Muscle of leg (tissue), 11 donors: ENCODE results near the gene C1R. TPM values are rescaled to one million over a fixed set of nuclear protein-coding genes. Genes with fewer than 3 reads are reported as not detected.

Experiments used
- DNase-seq: peaks from one replicate; pipeline ENCODE4 v3.0.0; 2013
- H3K27ac ChIP-seq: one replicate; pipeline ENCODE4 v1.5.1; 2013; ENCODE audit warnings: mild to moderate bottlenecking, low read length, control low read depth
- H3K27me3 ChIP-seq: one replicate; pipeline ENCODE4 v1.6.1; 2013; ENCODE audit warnings: low read length; ENCODE audit not compliant: control insufficient read depth, insufficient read depth
- H3K36me3 ChIP-seq: one replicate; pipeline ENCODE4 v1.6.1; 2013; ENCODE audit warnings: low read length; ENCODE audit not compliant: control insufficient read depth, insufficient read depth
- H3K4me1 ChIP-seq: one replicate; pipeline ENCODE4 v1.6.1; 2013; ENCODE audit warnings: low read length; ENCODE audit not compliant: control insufficient read depth, insufficient read depth
- H3K4me3 ChIP-seq: one replicate; pipeline ENCODE4 v1.5.1; 2013; ENCODE audit warnings: low read length, control low read depth
- H3K9me3 ChIP-seq: replicated peaks from 2 replicates; pipeline ENCODE4 v1.6.1; 2013; ENCODE audit warnings: low read depth, low read length; ENCODE audit not compliant: control insufficient read depth
- WGBS: methylation state at CpG from one replicate; pipeline ENCODE4 v1.1.5; 2013; ENCODE audit warnings: missing lambda C conversion rate; ENCODE audit not compliant: insufficient coverage; 5-methylcytosine and 5-hydroxymethylcytosine counted together
- polyA plus RNA-seq, 8 donors: library from polyadenylated mRNA; unstranded; fragments of 120-200 nt; gene quantifications; one replicate each; pipeline versions ENCODE4 v1.2.1 to v1.2.3, GENCODE V29; 2013; ENCODE audit warnings: inconsistent platforms in 1 of 8, low replicate concordance in 1 of 8; ENCODE audit not compliant: insufficient read length in 8 of 8, insufficient read depth in 1 of 8
- total RNA-seq: library from RNA; stranded (reverse); fragments of 120-200 nt; gene quantifications from one replicate; pipeline ENCODE4 v1.2.4, GENCODE V29; 2013

C1R gene
- total and polyA plus RNA-seq, 9 donors, result 75.0 to 105 (median 95.6) TPM

GRCh38 chr12:7073946-7074345 lies 18.3 kb downstream of the C1R start:
- peaks cover 2% of the 10 kb centered on the region for H3K36me3 ChIP-seq
- no peak overlapping the region for H3K4me3 ChIP-seq
- WGBS, result no CpG with 5 or more reads among the region's 1 CpG
- no peak overlapping the region for H3K27ac ChIP-seq
- H3K27me3 ChIP-seq, result no peaks in the 10 kb centered on the region
- H3K9me3 ChIP-seq, result no peaks in the 10 kb centered on the region
- peak; percentile 45 for DNase-seq
- no peaks in the 10 kb centered on the region for H3K4me1 ChIP-seq

- WGBS, result 88% methylated on average over 6 of the region's 6 CpGs
Measured at GRCh38 chr12:7072554-7072953, 19.7 kb downstream of the C1R start.

GRCh38 chr12:7072035-7072434 lies 20.2 kb downstream of the C1R start:
- no peaks in the 10 kb centered on the region for H3K27me3 ChIP-seq
- peaks cover 10% of the 10 kb centered on the region for H3K36me3 ChIP-seq
- H3K4me1 ChIP-seq, result no peaks in the 10 kb centered on the region
- no peak for DNase-seq
- no peak overlapping the region for H3K27ac ChIP-seq
- WGBS, result 79% methylated on average over 4 of the region's 6 CpGs
- H3K4me3 ChIP-seq, result no peak overlapping the region
- no peaks in the 10 kb centered on the region for H3K9me3 ChIP-seq

More at GRCh38 chr12:7072554-7072953, 19.7 kb downstream of the C1R start:
- Histone ChIP-seq H3K27me3 (no peaks in the 10 kb centered on the region), H3K36me3 (peaks cover 6% of the 10 kb centered on the region), H3K4me1 (no peaks in the 10 kb centered on the region), H3K27ac (no peak overlapping the region), H3K4me3 (no peak overlapping the region), H3K9me3 (no peaks in the 10 kb centered on the region)
- DNase-seq, result no peak

- Histone ChIP-seq H3K4me1 (no peaks in the 10 kb centered on the region), H3K9me3 (no peaks in the 10 kb centered on the region), H3K27me3 (no peaks in the 10 kb centered on the region), H3K4me3 (no peak overlapping the region), H3K36me3 (peaks cover 18% of the 10 kb centered on the region), H3K27ac (no peak overlapping the region)
- DNase-seq, result no peak
- 85% methylated on average over 6 of the region's 6 CpGs for WGBS
Measured at GRCh38 chr12:7069386-7069785, 22.9 kb downstream of the C1R start.

- Histone ChIP-seq H3K4me3 (no peak overlapping the region), H3K27ac (no peak overlapping the region), H3K36me3 (peaks cover 18% of the 10 kb centered on the region), H3K27me3 (no peaks in the 10 kb centered on the region), H3K9me3 (no peaks in the 10 kb centered on the region), H3K4me1 (no peaks in the 10 kb centered on the region)
- DNase-seq, result no peak
- 90% methylated on average over 2 of the region's 2 CpGs for WGBS
Measured at GRCh38 chr12:7068994-7069346, 23.3 kb downstream of the C1R start.

- H3K9me3 ChIP-seq, result no peaks in the 10 kb centered on the region
- no peak overlapping the region for H3K4me3 ChIP-seq
- DNase-seq, result no peak
- no peaks in the 10 kb centered on the region for H3K27me3 ChIP-seq
- peaks cover 18% of the 10 kb centered on the region for H3K36me3 ChIP-seq
- H3K4me1 ChIP-seq, result no peaks in the 10 kb centered on the region
- WGBS, result 67% methylated on average over 11 of the region's 11 CpGs
- H3K27ac ChIP-seq, result peak overlapping the region; percentile 7
Measured at GRCh38 chr12:7068240-7068993, 23.8 kb downstream of the C1R start.

GRCh38 chr12:7067096-7067495 lies 25.1 kb downstream of the C1R start:
- no peaks in the 10 kb centered on the region for H3K9me3 ChIP-seq
- H3K4me1 ChIP-seq, result no peaks in the 10 kb centered on the region
- H3K27ac ChIP-seq, result no peak overlapping the region
- H3K36me3 ChIP-seq, result peaks cover 18% of the 10 kb centered on the region
- H3K4me3 ChIP-seq, result no peak overlapping the region
- DNase-seq, result no peak
- no peaks in the 10 kb centered on the region for H3K27me3 ChIP-seq
- 80% methylated on average over 6 of the region's 7 CpGs for WGBS

- no CpG with 5 or more reads among the region's 2 CpGs for WGBS
Measured at GRCh38 chr12:7066596-7066995, 25.6 kb downstream of the C1R start.

GRCh38 chr12:7065073-7065623 lies 27.1 kb downstream of the C1R start:
- no peak overlapping the region for H3K27ac ChIP-seq
- no CpG with 5 or more reads among the region's 7 CpGs for WGBS
- no peak for DNase-seq
- H3K9me3 ChIP-seq, result no peaks in the 10 kb centered on the region
- no peaks in the 10 kb centered on the region for H3K27me3 ChIP-seq
- H3K4me1 ChIP-seq, result peaks cover 18% of the 10 kb centered on the region
- peaks cover 18% of the 10 kb centered on the region for H3K36me3 ChIP-seq
- H3K4me3 ChIP-seq, result no peak overlapping the region

More at GRCh38 chr12:7066596-7066995, 25.6 kb downstream of the C1R start:
- Histone ChIP-seq H3K27me3 (no peaks in the 10 kb centered on the region), H3K4me3 (no peak overlapping the region), H3K4me1 (peaks cover 3% of the 10 kb centered on the region), H3K36me3 (peaks cover 18% of the 10 kb centered on the region), H3K27ac (no peak overlapping the region), H3K9me3 (no peaks in the 10 kb centered on the region)
- no peak for DNase-seq

- no peaks in the 10 kb centered on the region for H3K27me3 ChIP-seq
- no peak overlapping the region for H3K4me3 ChIP-seq
- H3K36me3 ChIP-seq, result peaks cover 18% of the 10 kb centered on the region
- no peaks in the 10 kb centered on the region for H3K9me3 ChIP-seq
- H3K4me1 ChIP-seq, result peaks cover 20% of the 10 kb centered on the region
- no peak for DNase-seq
- H3K27ac ChIP-seq, result no peak overlapping the region
- WGBS, result no CpG with 5 or more reads among the region's 3 CpGs
Measured at GRCh38 chr12:7064516-7064915, 27.7 kb downstream of the C1R start.
